H9 (cell line): ENCODE data around the gene PIAS1. TPM values are rescaled to one million over a fixed set of nuclear protein-coding genes. Genes with fewer than 3 reads are reported as not detected.

Experiments used
- DNase-seq: peaks from one replicate; pipeline ENCODE4 v3.0.0-alpha.2; 2017
- H2AFZ ChIP-seq: one replicate; pipeline ENCODE4 v1.6.1; 2013; ENCODE audit warnings: mild to moderate bottlenecking, low read length, control low read depth, moderate library complexity
- H2AK5ac ChIP-seq: 2 replicates; pipeline ENCODE4 v1.6.1; 2013; ENCODE audit warnings: low read length, control low read depth, mixed read lengths; ENCODE audit not compliant: insufficient read length
- H2BK120ac ChIP-seq: one replicate; pipeline ENCODE4 v1.6.1; 2013; ENCODE audit warnings: low read depth, mild to moderate bottlenecking, low read length, control low read depth, inconsistent platforms; ENCODE audit not compliant: poor library complexity, severe bottlenecking
- H2BK12ac ChIP-seq: 2 replicates; pipeline ENCODE4 v1.6.1; 2013; ENCODE audit warnings: low read length, control low read depth, mixed read lengths, low read depth; ENCODE audit not compliant: insufficient read length
- H2BK15ac ChIP-seq: 2 replicates; pipeline ENCODE4 v1.6.1; 2013; ENCODE audit warnings: low read depth, low read length, control low read depth
- H2BK20ac ChIP-seq: one replicate; pipeline ENCODE4 v1.6.1; 2013; ENCODE audit warnings: low read depth, mild to moderate bottlenecking, low read length, control low read depth, inconsistent platforms; ENCODE audit not compliant: poor library complexity, severe bottlenecking
- H2BK5ac ChIP-seq: 2 replicates; pipeline ENCODE4 v1.6.1; 2013; ENCODE audit warnings: low read length, control low read depth, mixed read lengths; ENCODE audit not compliant: insufficient read length
- H3K14ac ChIP-seq: 2 replicates; pipeline ENCODE4 v1.6.1; 2013; ENCODE audit warnings: low read length, control low read depth; ENCODE audit not compliant: insufficient read depth
- H3K18ac ChIP-seq: 2 replicates; pipeline ENCODE4 v1.6.1; 2013; ENCODE audit warnings: low read depth, mild to moderate bottlenecking, mixed read lengths, low read length, control low read depth; ENCODE audit not compliant: insufficient read length
- H3K23ac ChIP-seq: 2 replicates; pipeline ENCODE4 v1.6.1; 2013; ENCODE audit warnings: low read length, control low read depth, mixed read lengths, low read depth; ENCODE audit not compliant: insufficient read length
- H3K23me2 ChIP-seq: 2 replicates; pipeline ENCODE4 v1.6.1; 2013; ENCODE audit warnings: low read depth, mild to moderate bottlenecking, mixed read lengths, low read length, control low read depth; ENCODE audit not compliant: insufficient read length, poor library complexity, severe bottlenecking
- H3K27ac ChIP-seq: 2 replicates; pipeline ENCODE4 v1.5.1; 2013; ENCODE audit warnings: low read length, control low read depth, mixed read lengths, low read depth; ENCODE audit not compliant: insufficient read length
- H3K27me3 ChIP-seq: 2 replicates; pipeline ENCODE4 v1.6.1; 2013; ENCODE audit warnings: low read length, control low read depth, inconsistent platforms; ENCODE audit not compliant: insufficient read depth
- H3K4ac ChIP-seq: 2 replicates; pipeline ENCODE4 v1.6.1; 2013; ENCODE audit warnings: low read depth, mild to moderate bottlenecking, control low read depth, inconsistent platforms, low read length, moderate library complexity
- H3K4me1 ChIP-seq: 2 replicates; pipeline ENCODE4 v1.6.1; 2013; ENCODE audit warnings: low read length, control low read depth, inconsistent platforms; ENCODE audit not compliant: insufficient read depth
- H3K4me2 ChIP-seq: 2 replicates; pipeline ENCODE4 v1.6.1; 2013; ENCODE audit warnings: low read length, control low read depth, mixed read lengths; ENCODE audit not compliant: insufficient read length, insufficient read depth
- H3K56ac ChIP-seq: 2 replicates; pipeline ENCODE4 v1.6.1; 2013; ENCODE audit warnings: low read depth, mild to moderate bottlenecking, mixed read lengths, low read length, control low read depth; ENCODE audit not compliant: insufficient read length
- H3K79me1 ChIP-seq: 2 replicates; pipeline ENCODE4 v1.6.1; 2013; ENCODE audit warnings: low read depth, mild to moderate bottlenecking, moderate library complexity, low read length, control low read depth, inconsistent platforms; ENCODE audit not compliant: insufficient read depth, poor library complexity, severe bottlenecking
- H3K79me2 ChIP-seq: 2 replicates; pipeline ENCODE4 v1.6.1; 2013; ENCODE audit warnings: low read length, control low read depth, inconsistent platforms; ENCODE audit not compliant: insufficient read depth
- H3K9ac ChIP-seq: 2 replicates; pipeline ENCODE4 v1.6.1; 2013; ENCODE audit warnings: low read length, control low read depth, mixed read lengths; ENCODE audit not compliant: insufficient read length; ENCODE audit errors: extremely low read depth
- H3K9me3 ChIP-seq: one replicate; pipeline ENCODE4 v1.6.1; 2013; ENCODE audit warnings: low read depth, low read length, inconsistent platforms; ENCODE audit not compliant: control insufficient read depth
- H3T11ph ChIP-seq: one replicate; pipeline ENCODE4 v1.6.1; 2013; ENCODE audit warnings: mild to moderate bottlenecking, low read length, control low read depth, inconsistent platforms
- H4K20me1 ChIP-seq: one replicate; pipeline ENCODE4 v1.6.1; 2013; ENCODE audit not compliant: control insufficient read depth, insufficient read length, insufficient read depth
- H4K5ac ChIP-seq: 2 replicates; pipeline ENCODE4 v1.6.1; 2013; ENCODE audit warnings: low read depth, mild to moderate bottlenecking, mixed read lengths, low read length, control low read depth; ENCODE audit not compliant: insufficient read length
- H4K8ac ChIP-seq: replicated peaks from 2 replicates; pipeline ENCODE4 v1.6.1; 2013; ENCODE audit warnings: low read length, control low read depth, mixed read lengths, low read depth; ENCODE audit not compliant: insufficient read length
- H4K91ac ChIP-seq: 2 replicates; pipeline ENCODE4 v1.6.1; 2013; ENCODE audit warnings: low read depth, mild to moderate bottlenecking, moderate library complexity, mixed read lengths, low read length, control low read depth; ENCODE audit not compliant: insufficient read length
- H3K27ac Mint-ChIP-seq, 3 experiments: 2 replicates in 2 of 3; 3 replicates in 1 of 3; pipeline ENCODE4 v1.8.0; 2020 to 2021; ENCODE audit warnings: mixed read lengths in 3 of 3, mild to moderate bottlenecking in 1 of 3, moderate library complexity in 1 of 3
- H3K27me3 Mint-ChIP-seq: 2 replicates; pipeline ENCODE4 v1.8.0; 2021; ENCODE audit warnings: low read depth, mild to moderate bottlenecking, moderate library complexity, mixed read lengths
- H3K36me3 Mint-ChIP-seq, 3 experiments: 2 replicates in 2 of 3; 3 replicates in 1 of 3; pipeline ENCODE4 v1.8.0; 2020 to 2021; ENCODE audit warnings: low read depth in 3 of 3, mixed read lengths in 3 of 3; ENCODE audit not compliant: insufficient read depth in 1 of 3
- H3K4me1 Mint-ChIP-seq, 2 experiments: 2 replicates each; pipeline ENCODE4 v1.8.0; 2020; ENCODE audit warnings: mixed read lengths in 2 of 2
- H3K4me3 Mint-ChIP-seq, 2 experiments: 2 replicates in 1 of 2; 3 replicates in 1 of 2; pipeline ENCODE4 v1.8.0; 2020 to 2021; ENCODE audit warnings: mild to moderate bottlenecking in 2 of 2, mixed read lengths in 2 of 2, moderate library complexity in 1 of 2
- H3K9me3 Mint-ChIP-seq, 2 experiments: 2 replicates in 1 of 2; 3 replicates in 1 of 2; pipeline ENCODE4 v1.8.0; 2020; ENCODE audit warnings: mild to moderate bottlenecking in 2 of 2, mixed read lengths in 2 of 2, moderate library complexity in 1 of 2
- CTCF ChIP-seq: fragments of 200-600 bp; sonication (generic); conservative IDR thresholded peaks from 3 replicates; pipeline ENCODE4 v1.8.0; 2021; ENCODE audit warnings: antibody characterized with exemption, mild to moderate bottlenecking
- WGBS: extraction: QIAGEN DNeasy Blood & Tissue Kit; methylation state at CpG from one replicate; pipeline ENCODE4 v1.1.7; 2013; ENCODE audit warnings: missing lambda C conversion rate, low lambda C conversion rate, mixed read lengths; ENCODE audit not compliant: insufficient read length; ENCODE audit errors: extremely low coverage; 5-methylcytosine and 5-hydroxymethylcytosine counted together
- total RNA-seq: library from RNA; stranded (reverse); gene quantifications from 2 replicates; pipeline ENCODE4 v1.2.1, GENCODE V29; 2021

Gene PIAS1
- total RNA-seq, 1 experiment from 2014 or later, result 31.1 TPM

- no peak overlapping the region for H2BK20ac ChIP-seq
- no peak overlapping the region for H4K8ac ChIP-seq
- no peaks in the 10 kb centered on the region for H3K9me3 Mint-ChIP-seq
- H3K27me3 Mint-ChIP-seq, result no peaks in the 10 kb centered on the region
- no peak overlapping the region for H2BK15ac ChIP-seq
- no peak overlapping the region for H3K56ac ChIP-seq
- no peaks in the 10 kb centered on the region for H4K20me1 ChIP-seq
- H3K4ac ChIP-seq, result no peak overlapping the region
- H2BK5ac ChIP-seq, result no peak overlapping the region
- no peaks in the 10 kb centered on the region for H3K27me3 ChIP-seq
- no peak overlapping the region for H3K9ac ChIP-seq
- no peaks in the 10 kb centered on the region for H3K4me1 Mint-ChIP-seq
- no peak overlapping the region for H3K18ac ChIP-seq
- H2BK120ac ChIP-seq, result no peak overlapping the region
- no peak overlapping the region for H2BK12ac ChIP-seq
- no peak overlapping the region for H2AFZ ChIP-seq
- no peak overlapping the region for H4K91ac ChIP-seq
- no peak overlapping the region for H3K4me2 ChIP-seq
- no peak for TF ChIP-seq CTCF
- H3K79me2 ChIP-seq, result no peaks in the 10 kb centered on the region
- H3K23ac ChIP-seq, result no peak overlapping the region
- H3K9me3 ChIP-seq, result no peaks in the 10 kb centered on the region
- DNase-seq, result no peak
- no peak overlapping the region for H3K4me3 Mint-ChIP-seq
- no peak overlapping the region; a peak in 1 of 7 replicates for H3K27ac Mint-ChIP-seq
- no peaks in the 10 kb centered on the region for H3K23me2 ChIP-seq
- H3T11ph ChIP-seq, result no peak overlapping the region
- no peak overlapping the region for H4K5ac ChIP-seq
- H3K4me1 ChIP-seq, result no peaks in the 10 kb centered on the region
- H3K14ac ChIP-seq, result no peak overlapping the region
- no peak overlapping the region for H2AK5ac ChIP-seq
- H3K36me3 Mint-ChIP-seq, result peaks cover 0 to 5% (median 0%) of the 10 kb centered on the region in 3 experiments; a peak in 1 of 7 replicates
- H3K27ac ChIP-seq, result no peak overlapping the region
- H3K79me1 ChIP-seq, result no peaks in the 10 kb centered on the region
- no CpG with 5 or more reads among the region's 3 CpGs for WGBS
Observed at GRCh38 chr15:68129072-68129471, 75.0 kb downstream of the PIAS1 start.
